GM18873 (cell line): ENCODE measurements around the gene FFAR3.
"Not testable (repeated sequence)": the region's sequence is repeated elsewhere in the genome, so short reads cannot be mapped to it uniquely, and the experiment has no call there.

Experiments used
- ATAC-seq: cut with Tn5 transposase; IDR thresholded peaks from one replicate; pipeline ENCODE4 v1.9.1; 2021; ENCODE audit warnings: mild to moderate bottlenecking, moderate library complexity, moderate number of reproducible peaks; ENCODE audit not compliant: unreplicated experiment, low FRiP score

Gene FFAR3

DNA sequence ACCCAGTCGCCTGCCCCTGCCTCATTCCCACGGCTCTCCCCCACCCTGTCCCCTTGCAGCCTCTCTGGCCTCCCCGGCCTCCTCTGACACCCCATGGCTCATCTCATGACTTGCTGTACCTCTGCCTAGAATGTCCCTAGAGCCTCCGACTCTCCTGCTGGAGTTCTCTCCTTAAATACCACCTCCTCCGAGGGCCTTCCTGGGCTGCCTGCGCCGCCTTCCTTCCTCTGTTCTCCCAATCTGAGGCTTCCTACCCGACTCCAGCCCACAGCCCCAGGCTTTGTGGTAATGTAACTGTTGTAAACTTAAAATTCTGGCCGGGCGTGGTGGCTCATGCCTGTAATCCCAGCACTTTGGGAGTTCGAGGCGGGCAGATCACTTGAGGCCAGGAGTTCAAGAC is 40.3 kb downstream of the FFAR3 start:
- no peak for ATAC-seq

DNA sequence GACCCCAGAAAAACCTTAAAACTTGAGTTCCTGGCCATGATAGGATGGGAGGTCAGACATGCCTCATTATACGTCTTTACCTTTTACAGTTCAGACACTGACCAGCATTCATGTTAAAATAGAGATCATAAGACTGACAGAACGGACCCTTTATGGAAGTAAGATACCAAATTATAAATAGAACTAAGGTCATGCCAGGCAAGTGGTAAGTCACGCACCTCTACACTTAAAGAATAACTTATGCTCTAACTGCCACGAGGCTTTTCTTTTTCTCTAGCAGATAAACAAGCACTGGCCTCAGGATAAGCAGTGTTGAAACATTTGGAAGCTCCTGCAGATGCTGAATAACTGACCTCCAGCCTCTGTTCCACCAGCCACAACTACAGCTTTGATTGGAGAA is 41.0 kb downstream of the FFAR3 start:
- ATAC-seq = no peak

DNA sequence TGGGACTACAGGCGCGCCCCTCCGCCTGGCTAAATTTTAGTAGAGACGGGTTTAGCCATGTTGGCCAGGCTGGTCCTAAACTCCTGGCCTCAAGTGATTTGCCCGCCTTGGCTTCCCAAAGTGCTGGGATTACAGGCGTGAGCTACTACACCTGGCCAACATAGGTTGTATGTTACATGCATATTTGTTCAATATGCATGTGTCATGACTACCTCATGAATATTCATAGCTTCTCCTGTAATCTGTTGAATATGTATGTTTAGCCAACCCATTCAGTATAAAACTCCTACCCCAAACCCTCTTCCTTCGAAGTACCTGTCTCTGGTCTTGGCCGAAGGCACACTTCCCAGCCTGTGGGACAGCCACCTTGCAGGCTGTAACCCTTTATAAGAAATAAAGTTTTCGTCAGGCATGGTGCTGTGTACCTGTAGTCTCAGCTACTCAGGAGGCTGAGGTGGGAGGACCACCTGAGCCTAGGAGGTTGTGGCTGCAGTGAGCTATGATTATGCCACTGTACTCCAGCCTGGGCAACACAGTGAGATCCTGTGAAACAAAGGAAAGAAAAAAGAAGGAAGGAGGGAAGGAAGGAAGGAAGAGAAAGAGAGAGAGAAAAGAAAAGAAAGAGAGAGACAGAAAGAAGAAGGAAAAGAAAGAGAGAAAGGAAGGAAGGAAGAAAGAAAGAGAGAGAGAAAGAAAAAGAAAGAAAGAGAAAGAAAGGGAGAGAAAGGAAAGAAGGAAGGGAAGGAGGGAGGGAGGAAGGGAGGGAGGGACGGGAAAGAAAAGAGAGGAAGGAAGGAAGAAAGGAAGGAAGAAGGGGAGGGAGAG is 41.9 kb downstream of the FFAR3 start:
- no peak for ATAC-seq

DNA sequence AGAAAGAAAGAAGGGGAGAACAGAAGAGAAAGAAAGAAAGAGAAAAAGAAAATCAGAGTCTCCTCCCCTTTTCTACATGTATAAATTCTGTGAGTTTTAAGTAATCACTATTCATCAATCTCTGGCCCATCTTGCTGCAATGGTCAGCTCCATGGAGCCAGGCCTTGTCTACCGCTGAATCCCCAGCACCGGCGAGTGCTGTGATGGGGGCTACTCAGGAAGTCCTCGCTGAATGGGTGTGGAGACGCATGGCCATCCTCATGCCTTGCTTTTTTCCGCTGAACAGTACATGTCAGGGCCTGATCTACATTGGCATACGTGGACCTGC is 42.5 kb downstream of the FFAR3 start:
- no peak for ATAC-seq

DNA sequence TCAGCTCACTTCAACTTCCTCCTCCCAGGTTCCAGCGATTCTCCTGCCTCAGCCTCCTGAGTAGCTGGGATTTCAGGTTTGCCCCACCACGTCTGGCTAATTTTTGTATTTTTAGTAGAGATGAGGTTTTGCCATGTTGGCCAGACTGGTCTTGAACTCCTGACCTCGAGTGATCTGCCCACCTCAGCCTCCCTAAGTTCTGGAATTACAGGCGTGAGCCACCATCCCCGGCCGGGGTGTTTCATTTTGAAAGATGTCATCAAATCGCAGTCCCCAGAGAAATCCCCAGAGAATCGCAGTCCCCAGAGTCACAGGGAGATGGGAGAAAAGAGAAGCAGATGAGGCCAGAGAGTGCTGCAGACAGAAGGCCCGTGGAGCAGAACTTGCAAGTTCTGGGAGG is 43.2 kb downstream of the FFAR3 start:
- ATAC-seq = not testable (repeated sequence)

DNA sequence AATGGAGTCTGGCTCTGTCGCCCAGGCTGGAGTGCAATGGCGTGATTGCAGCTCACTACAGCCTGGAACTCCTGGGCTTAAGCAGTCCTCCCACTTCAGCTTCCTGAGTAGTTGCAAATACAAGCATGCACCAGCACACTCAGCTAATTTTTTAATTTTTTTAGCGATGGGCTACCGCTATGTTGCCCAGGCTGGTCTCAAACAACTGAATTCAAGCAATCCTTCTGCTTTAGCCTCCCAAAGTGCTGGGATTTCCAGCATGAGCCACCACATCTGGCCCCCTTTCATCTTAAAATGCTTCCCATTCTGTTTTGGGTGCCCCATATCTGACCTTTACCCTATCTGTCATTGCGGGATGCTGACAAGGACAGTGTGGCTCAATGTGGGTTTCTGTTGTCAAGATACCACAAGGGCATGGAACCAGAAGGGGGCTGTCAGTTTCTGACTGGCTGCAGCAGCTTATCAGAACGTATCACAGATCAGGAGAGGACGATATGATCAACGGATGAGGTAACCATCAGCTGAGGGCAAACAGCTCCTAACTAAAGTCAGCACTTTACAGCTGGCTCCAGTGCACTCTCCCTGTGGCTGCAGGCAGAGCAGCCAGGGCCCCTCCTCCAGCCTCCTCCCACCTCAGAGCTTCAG is 45.0 kb downstream of the FFAR3 start:
- ATAC-seq = no peak

DNA sequence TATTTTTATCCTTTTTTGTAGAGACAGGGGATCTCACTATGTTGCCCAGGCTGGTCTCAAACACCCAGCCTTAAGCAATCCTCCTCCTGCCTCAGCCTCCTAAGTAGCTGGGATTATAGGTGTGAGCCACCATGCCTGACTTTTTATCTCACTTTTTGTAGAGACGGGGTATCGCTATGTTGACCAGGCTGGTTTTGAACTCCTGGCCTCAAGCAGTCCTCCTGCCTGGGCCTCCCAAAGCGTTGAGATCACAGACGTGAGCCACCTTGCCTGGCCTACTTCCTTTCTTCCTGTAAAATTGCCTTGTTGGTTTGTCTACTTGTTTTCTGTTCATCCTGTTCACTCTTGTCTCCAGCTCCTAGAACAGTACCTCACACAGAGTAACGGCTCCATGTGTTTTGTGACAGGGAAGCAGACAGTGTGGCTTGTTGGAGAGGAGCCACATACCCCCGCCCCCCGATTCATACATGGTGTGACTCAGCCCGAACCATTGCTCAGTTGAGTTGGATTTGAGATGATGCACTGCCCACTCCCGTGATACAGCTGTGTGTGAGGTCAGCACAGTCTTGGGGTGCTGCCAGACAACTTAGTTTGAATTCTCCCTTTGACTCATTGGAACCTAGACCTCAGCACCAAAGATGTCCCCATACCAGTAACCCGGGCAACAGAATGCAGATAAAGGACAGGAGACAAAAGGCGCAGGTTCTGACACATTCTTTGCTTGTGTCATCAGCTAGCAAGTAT is 46.8 kb downstream of the FFAR3 start:
- ATAC-seq = no peak

DNA sequence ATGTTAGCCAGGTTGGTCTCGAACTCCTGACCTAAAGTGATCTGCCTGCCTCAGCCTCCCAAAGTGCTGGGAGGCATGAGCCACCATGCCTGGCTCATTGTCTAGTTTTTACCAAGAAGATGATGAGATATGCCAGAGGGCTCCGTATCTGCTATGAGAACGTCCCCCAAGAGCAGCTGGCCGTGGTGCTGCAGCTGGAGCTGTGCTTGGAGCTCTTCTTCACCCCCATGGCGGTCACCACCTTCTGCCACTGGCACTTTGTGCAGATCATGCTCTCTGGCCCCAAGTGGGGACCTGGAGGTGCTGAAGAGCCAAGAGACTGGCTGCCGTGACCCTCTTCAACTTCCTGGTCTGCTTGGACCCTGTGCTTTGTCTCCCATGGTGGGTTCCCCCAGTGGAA is 49.4 kb downstream of the FFAR3 start:
- ATAC-seq = no peak

DNA sequence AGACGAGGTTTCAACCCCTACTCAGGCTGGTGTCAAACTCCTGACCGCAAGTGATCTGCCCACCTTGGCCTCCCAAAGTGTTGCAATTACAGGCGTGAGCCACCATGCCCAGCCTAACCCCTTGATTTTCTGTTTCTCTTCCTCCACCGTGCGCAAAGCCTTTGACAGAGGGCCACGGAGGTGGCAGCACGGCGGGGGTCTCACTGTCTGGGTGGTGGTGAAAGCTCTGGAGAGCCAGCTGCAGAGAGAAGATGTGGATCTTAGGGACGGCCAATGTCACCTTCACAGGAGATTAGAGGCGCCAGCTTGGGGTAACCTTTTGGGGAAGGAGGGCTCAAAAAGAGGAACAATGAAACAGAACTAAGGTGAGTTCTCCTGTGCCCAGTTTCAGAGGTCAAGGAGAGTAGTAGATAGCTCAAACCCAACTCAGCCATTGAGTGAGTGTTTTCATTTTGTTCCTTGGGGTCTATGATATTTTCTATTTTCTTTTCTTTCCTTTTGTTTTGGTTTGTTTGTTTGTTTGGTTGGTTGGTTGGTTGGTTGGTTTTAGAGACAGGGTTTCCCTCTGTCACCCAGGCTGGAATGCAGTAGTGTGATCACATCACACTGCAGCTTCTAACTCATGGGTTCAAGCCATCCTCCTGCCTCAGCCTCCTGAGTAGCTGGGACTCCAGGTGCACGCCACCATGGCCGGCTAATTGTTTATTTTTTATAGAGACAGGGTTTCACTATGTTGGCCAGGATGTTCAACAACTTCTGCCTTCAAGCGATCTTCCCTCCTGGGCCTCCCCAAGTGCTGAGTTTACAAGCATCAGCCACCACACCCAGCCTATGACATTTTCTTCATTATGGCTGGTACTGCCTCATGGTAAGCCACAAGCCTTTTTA is 50.3 kb downstream of the FFAR3 start:
- ATAC-seq = peak; percentile 56

DNA sequence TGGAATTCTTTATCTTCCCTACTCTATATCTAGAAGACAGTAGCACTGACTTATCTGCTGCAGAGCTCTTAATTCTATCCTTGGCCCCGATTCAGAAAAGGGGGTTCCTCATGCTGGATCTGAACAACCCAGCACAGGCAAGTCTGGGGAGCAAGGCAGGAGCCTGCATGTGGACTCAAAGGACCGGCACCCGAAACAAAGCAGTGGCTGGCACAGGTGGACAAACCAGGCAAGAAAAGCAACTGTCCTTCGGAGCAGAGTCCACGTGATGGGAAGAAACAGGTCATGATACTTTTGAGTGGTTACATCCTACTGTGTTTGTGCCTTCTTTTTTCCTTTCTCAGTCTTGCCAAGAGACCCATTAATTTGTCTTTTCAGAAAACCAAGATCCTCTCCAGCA is 50.9 kb downstream of the FFAR3 start:
- ATAC-seq = no peak
